SK-N-SH treated with all-trans-retinoic acid at 6 μM for 48 hours (cell line): ENCODE results near the gene KRTAP10-3.

Experiments used
- ATAC-seq: fragments of 200-7000 bp; cut with Tn5 transposase; 3 replicates; pipeline ENCODE4 v1.9.1; 2020; ENCODE audit warnings: mild to moderate bottlenecking, moderate library complexity
- ESRRG ChIP-seq: fragments of 250-450 bp; sonication (Bioruptor Pico); IDR thresholded peaks from 2 replicates; pipeline ENCODE4 v1.6.1; 2021; ENCODE audit warnings: mild to moderate bottlenecking
- OSR1 ChIP-seq: fragments of 250-450 bp; sonication (Bioruptor Pico); IDR thresholded peaks from 2 replicates; pipeline ENCODE4 v1.8.0; 2022; ENCODE audit warnings: moderate library complexity, mild to moderate bottlenecking, inconsistent platforms
- PATZ1 ChIP-seq: fragments of 250-450 bp; sonication (Bioruptor Pico); IDR thresholded peaks from 2 replicates; pipeline ENCODE4 v1.8.0; 2020; ENCODE audit warnings: mild to moderate bottlenecking, moderate library complexity, borderline replicate concordance
- POU6F1 ChIP-seq: fragments of 250-450 bp; sonication (Bioruptor Pico); IDR thresholded peaks from 2 replicates; pipeline ENCODE4 v1.8.0; 2021; ENCODE audit warnings: low read depth, mild to moderate bottlenecking, moderate library complexity, borderline replicate concordance
- PPARA ChIP-seq: fragments of 250-450 bp; sonication (Bioruptor Pico); IDR thresholded peaks from 2 replicates; pipeline ENCODE4 v1.5.0; 2020; ENCODE audit warnings: mild to moderate bottlenecking, borderline replicate concordance
- TOX ChIP-seq: fragments of 250-450 bp; sonication (Bioruptor Pico); IDR thresholded peaks from 2 replicates; pipeline ENCODE4 v1.8.0; 2021; ENCODE audit warnings: mild to moderate bottlenecking, moderate library complexity, borderline replicate concordance
- ZC3H10 ChIP-seq: fragments of 250-450 bp; sonication (Bioruptor Pico); IDR thresholded peaks from 2 replicates; pipeline ENCODE4 v1.5.1; 2021; ENCODE audit warnings: mild to moderate bottlenecking, moderate library complexity
- ZFP3 ChIP-seq: fragments of 250-450 bp; sonication (Bioruptor Pico); IDR thresholded peaks from 2 replicates; pipeline ENCODE4 v1.5.0; 2020; ENCODE audit warnings: mild to moderate bottlenecking, moderate library complexity
- ZFP30 ChIP-seq: fragments of 450-650 bp; formaldehyde crosslinking; IDR thresholded peaks from 2 replicates; pipeline ENCODE4 v1.5.0; 2022; ENCODE audit warnings: mild to moderate bottlenecking, moderate library complexity
- ZNF565 ChIP-seq: fragments of 450-650 bp; formaldehyde crosslinking; conservative IDR thresholded peaks from 2 replicates; pipeline ENCODE4 v1.5.0; 2020; ENCODE audit warnings: low read depth, mild to moderate bottlenecking, moderate library complexity
- ZNF70 ChIP-seq: fragments of 450-650 bp; formaldehyde crosslinking; IDR thresholded peaks from 2 replicates; pipeline ENCODE4 v1.5.0; 2020; ENCODE audit warnings: mild to moderate bottlenecking, moderate library complexity
- ZNF8 ChIP-seq: fragments of 450-650 bp; formaldehyde crosslinking; IDR thresholded peaks from 2 replicates; pipeline ENCODE4 v1.5.0; 2020; ENCODE audit warnings: mild to moderate bottlenecking, moderate library complexity

The KRTAP10-3 gene

GRCh38 chr21:44508711-44509445 lies 49.7 kb downstream of the KRTAP10-3 start (continued):
- no peak for TF ChIP-seq TOX (CRISPR knock-in tag)
- no peak for TF ChIP-seq ZFP3 (CRISPR knock-in tag)
- TF ChIP-seq PPARA (CRISPR knock-in tag): no peak
- TF ChIP-seq OSR1 (CRISPR knock-in tag): no peak
- no peak for TF ChIP-seq ESRRG (CRISPR knock-in tag)
- TF ChIP-seq ZNF8 (CRISPR knock-in tag): no peak
- TF ChIP-seq ZFP30 (CRISPR knock-in tag): no peak
- TF ChIP-seq PATZ1: no peak

- no peak for ATAC-seq
Observed at GRCh38 chr21:44508426-44508710, 50.2 kb downstream of the KRTAP10-3 start.

More at GRCh38 chr21:44508426-44508710, 50.2 kb downstream of the KRTAP10-3 start:
- no peak for TF ChIP-seq ZC3H10 (CRISPR knock-in tag)
- TF ChIP-seq POU6F1 (CRISPR knock-in tag): no peak
- TF ChIP-seq ESRRG (CRISPR knock-in tag): no peak
- TF ChIP-seq ZNF70 (CRISPR knock-in tag): no peak
- no peak for TF ChIP-seq PPARA (CRISPR knock-in tag)
- no peak for TF ChIP-seq ZNF565 (CRISPR knock-in tag)
